VCaP (cell line): Measurements from ENCODE around the gene SHLD2.
"Not testable (repeated sequence)": the region's sequence is repeated elsewhere in the genome, so short reads cannot be mapped to it uniquely, and the experiment has no call there.

Source experiments
- H3K27ac ChIP-seq: fragments of 450-650 bp; 2 replicates; pipeline ENCODE4 v1.5.1; 2017
- TF ChIP-seq, protein P1 (sequence below): fragments of 450-650 bp; conservative IDR thresholded peaks from 2 replicates; pipeline ENCODE4 v1.5.1; 2017; ENCODE audit warnings: mild to moderate bottlenecking, moderate library complexity

The SHLD2 gene

DNA sequence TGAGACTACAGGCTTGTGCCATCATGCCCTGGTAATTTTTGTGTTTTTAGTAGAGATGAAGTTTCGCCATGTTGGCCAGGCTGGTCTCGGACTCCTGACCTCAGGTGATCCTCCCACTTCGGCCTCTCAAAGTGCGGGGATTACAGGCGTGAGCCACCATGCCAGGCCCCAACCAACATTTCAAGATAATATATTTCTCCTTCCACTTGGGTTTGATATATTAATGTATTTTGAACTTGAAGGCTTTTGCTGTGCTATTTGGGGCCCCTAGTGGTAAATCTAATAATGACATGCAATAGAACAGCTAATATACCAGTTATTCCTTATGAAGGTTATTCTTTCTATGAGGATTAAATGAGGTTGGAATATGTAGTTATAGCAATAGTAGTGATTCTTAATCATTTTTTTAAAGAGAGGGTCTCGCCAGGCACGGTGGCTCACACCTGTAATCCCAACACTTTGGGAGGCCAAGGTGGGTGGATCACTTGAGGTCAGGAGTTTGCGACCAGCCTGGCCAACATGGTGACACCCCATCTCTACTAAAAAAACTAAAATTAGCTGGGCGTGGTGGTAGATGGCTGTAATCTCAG, 54.1 kb downstream of the SHLD2 start:
- TF ChIP-seq, protein P1, sequence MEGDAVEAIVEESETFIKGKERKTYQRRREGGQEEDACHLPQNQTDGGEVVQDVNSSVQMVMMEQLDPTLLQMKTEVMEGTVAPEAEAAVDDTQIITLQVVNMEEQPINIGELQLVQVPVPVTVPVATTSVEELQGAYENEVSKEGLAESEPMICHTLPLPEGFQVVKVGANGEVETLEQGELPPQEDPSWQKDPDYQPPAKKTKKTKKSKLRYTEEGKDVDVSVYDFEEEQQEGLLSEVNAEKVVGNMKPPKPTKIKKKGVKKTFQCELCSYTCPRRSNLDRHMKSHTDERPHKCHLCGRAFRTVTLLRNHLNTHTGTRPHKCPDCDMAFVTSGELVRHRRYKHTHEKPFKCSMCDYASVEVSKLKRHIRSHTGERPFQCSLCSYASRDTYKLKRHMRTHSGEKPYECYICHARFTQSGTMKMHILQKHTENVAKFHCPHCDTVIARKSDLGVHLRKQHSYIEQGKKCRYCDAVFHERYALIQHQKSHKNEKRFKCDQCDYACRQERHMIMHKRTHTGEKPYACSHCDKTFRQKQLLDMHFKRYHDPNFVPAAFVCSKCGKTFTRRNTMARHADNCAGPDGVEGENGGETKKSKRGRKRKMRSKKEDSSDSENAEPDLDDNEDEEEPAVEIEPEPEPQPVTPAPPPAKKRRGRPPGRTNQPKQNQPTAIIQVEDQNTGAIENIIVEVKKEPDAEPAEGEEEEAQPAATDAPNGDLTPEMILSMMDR, result peak; percentile 55
- not testable (repeated sequence) for H3K27ac ChIP-seq

DNA sequence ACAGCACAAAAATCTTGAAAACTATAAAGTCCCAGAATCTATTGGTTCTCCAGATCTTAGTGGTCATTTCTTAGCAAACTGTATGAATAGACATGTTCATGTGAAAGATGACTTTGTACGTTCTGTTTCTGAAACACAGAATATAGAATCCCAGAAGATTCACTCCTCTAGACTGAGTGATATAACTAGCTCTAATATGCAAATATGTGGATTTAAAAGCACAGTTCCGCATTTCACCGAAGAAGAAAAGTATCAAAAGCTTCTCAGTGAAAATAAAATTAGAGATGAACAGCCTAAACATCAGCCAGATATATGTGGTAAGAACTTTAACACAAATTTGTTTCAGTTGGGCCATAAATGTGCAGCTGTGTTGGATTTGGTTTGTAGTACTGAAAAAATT, 56.5 kb downstream of the SHLD2 start:
- not testable (repeated sequence) for H3K27ac ChIP-seq

DNA sequence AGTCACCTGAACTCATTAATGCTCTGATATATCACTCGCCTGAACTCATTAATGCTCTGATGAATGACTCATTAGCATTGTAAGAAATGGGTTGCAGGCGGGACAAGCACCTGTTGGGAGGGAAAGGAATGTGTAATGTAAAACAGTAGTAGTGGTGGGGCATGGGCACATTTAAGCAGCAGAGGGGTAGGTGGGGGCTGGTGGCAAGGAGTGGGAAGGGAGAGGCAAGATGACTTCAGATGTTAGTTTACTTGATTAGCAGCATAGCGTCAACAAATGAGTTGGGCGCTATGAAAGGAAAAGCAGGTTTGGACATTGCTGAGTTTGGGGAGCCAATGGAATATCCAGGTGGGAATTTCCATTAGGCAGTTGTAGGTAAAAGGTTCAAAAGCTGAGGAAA, 61.8 kb downstream of the SHLD2 start:
- H3K27ac ChIP-seq, result not testable (repeated sequence)

DNA sequence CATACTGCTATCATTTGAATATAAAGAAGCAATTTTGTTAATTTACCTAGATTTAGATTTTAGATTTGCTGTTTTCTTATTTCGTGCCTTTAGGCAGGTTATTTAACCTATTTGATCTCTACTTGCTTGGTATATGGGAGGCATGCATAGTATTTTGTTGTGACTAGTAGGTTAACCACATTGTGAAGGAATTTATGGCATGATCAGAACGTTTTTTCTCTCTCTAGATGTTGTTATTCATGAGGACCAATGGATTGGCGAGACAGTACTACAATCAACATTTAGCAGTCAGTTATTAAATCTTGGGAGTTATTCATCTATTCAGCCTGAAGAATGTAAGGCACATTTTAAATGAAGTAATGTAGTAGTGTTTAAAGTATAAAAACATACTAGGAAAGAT, 62.8 kb downstream of the SHLD2 start:
- not testable (repeated sequence) for H3K27ac ChIP-seq

DNA sequence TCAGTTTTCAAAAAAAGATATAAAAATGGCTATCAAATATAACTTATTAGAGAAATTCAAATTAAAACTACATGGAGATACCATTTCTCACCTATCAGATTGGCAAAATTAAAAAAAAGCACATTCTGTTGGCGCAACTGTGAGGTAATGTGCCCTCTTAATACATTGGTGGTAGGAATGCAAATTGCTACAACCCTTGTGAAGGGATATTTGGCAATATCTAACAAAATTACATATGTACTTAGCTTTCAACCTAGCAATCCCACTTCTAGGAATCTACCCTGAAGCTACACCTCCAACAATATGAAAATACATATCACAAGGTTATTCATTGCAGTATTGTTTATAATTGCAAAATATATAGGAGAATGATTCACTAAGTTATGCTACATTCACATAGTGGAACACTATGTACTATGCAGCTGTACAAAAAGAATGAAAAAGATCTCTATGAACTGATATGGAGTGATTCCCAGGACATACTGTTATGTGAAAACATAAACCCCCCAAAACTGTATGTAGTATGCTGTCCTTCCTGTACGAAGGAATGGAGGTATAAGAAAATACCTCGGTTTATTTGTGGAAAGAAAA, 67.8 kb downstream of the SHLD2 start:
- not testable (repeated sequence) for H3K27ac ChIP-seq

DNA sequence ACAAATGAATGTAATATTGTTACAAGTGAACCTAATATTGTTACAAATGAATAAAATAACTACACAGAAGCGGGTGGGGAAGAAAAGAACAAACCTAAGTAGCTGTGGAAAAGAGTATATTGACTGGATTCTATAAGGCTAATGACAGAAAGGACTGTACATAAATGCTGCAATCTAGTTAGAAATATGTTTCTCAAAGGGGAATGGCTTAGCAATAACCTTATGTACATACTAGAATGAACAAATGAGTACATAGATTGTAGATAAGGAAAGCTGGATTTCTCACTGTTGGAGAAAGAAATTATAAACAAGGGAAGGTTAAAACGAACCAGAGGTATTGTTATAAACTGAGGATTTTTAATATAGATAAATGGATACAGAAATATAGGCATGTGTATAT, 68.4 kb downstream of the SHLD2 start:
- not testable (repeated sequence) for H3K27ac ChIP-seq

DNA sequence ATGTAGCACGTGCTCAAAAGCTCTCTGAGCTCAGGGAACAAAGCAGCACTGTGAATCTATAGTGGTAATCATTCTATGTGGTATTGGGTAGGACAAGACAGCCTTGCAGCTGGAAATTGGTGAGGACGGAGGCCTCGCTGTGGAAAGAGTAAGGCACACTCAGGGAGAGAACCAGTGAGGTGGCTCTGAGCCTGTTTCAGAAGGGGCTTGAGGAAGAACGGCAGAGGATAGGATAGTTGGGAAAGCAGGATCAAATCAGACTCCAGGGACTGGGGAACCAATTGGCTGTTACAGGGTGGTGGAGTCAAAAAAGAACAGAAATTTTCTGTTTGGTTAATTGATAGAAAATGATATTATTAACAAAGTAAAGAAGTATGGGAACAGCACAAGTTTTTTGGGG, 74.9 kb downstream of the SHLD2 start:
- H3K27ac ChIP-seq, result peak overlapping the region; percentile 62

DNA sequence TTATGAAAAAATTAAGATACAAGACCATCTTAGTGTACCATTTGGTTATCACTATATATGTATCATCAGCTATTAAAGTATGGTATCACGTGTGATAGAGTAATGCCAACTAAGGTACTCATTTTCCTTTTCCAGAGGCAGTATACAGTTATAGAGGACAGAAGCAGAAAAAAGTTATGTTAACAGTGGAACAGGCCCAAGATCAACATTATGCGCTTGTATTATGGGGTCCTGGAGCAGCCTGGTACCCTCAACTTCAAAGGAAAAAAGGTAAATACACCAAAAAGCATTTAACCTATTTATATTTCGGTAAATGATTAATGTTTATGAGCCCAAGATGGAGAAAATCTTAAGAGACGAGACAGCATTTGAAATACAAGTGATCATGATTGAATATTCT, 75.7 kb downstream of the SHLD2 start:
- peak overlapping the region; percentile 62 for H3K27ac ChIP-seq

DNA sequence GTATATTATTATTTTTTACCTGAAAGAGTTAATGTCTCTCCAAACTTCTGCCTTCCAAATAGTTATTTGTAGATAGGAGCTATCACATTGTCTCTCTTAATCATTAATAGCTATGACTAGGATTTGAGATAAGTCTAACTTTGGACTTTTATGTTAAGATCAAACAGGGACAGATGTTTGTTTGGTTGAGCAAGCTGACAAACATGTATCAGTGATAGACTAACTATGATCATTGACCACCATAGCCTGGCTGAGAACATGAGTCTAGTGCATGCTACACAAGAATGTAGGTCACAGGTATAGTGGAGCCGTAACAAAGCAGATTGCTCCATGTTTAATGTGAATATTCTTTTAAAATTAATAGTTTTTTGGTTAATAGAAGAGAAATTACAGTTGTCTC, 76.7 kb downstream of the SHLD2 start:
- peak overlapping the region; percentile 62 for H3K27ac ChIP-seq

DNA sequence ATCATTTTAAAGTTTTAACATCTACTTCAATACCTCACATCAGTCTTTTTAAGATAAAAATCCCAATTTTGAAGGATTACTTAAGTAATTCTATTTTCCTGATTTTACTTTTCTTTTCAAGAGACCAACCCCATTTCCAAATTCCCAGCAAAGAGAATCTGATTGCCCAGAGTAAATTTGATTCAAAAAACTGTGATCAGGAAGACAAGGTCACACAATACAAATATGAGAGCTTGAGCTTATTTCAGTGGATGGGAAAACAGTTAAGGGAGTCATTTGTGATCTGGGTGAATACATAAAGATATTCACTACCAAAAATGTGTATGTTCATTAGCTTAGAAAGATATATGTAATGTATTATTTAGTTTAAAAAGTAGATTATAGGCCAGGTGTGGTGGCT, 77.2 kb downstream of the SHLD2 start:
- not testable (repeated sequence) for H3K27ac ChIP-seq

DNA sequence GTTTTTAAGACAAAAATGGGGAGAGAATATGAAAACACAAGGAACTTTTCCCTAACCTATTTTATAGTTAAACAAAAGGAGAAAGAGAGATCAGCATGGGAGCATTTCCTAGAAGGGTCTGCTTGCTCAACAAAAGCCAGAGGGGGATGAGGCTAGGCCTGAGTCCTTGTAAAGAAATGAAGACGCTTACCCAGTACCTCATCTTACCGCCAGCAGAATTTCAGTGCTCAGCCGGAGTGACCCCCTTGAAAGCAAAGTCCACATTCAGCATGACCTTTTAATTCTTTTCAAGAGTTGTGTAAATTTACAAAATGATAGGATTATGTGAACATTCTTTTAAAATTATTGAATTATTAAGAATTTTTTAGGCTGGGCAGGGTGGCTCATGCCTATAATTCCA, 82.6 kb downstream of the SHLD2 start:
- H3K27ac ChIP-seq, result not testable (repeated sequence)

DNA sequence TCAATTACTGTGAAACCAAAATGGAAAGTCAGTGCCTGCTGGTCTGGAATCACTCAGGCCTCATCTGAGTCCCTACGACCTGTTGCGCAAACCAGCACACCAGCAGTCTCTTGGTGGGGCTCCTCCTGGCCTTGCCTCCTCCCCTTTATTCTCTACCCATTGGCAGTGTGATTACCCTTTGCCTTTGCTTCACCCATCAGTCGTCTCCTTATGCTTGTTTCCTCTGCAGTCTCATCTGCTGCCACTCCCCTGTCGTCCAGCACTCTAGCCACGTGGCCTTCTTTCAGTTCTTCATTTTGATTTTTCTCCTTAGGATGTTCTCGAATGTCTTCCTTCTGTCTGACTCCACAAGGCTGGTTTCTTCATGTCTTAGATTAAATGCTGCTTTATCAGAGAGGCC, 89.4 kb downstream of the SHLD2 start:
- not testable (repeated sequence) for H3K27ac ChIP-seq

DNA sequence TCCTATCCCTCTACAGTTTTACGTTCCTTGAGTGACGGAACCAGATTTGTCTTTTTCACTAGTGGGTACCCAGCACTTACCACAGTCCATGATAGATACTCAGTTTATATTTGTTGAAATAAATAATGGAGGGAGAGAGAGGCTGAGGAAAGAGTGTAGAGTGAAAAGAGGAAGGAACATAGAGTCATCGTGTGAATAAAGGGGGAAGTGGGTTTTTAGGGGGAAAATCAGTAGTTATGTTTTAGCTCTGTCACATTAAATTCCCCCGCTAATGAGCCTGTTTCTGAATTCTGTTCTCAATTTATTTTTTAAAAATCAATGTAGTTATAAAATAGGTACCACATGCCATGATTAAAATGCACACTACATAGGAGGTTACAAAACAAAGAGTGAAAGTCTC, 91.0 kb downstream of the SHLD2 start:
- H3K27ac ChIP-seq, result not testable (repeated sequence)

DNA sequence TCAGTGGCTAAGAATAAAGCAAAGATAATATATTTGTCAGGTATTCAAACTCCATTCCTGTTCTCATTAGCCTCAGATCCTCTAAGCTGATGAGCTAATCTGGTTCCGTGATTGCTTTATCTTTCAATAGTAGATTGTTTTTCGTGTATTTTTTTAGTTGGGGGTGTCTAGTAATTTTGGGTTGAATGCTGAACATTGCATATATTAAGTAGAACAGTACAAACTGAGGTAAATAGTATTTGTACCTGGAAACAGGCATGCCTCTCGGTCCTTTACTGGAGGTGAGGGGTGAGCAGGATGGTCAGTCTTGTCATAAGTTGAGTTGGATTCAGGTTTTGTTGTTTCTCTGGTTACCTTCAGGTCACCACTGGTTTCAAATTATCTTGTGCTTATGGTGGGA, 92.6 kb downstream of the SHLD2 start:
- H3K27ac ChIP-seq, result not testable (repeated sequence)

DNA sequence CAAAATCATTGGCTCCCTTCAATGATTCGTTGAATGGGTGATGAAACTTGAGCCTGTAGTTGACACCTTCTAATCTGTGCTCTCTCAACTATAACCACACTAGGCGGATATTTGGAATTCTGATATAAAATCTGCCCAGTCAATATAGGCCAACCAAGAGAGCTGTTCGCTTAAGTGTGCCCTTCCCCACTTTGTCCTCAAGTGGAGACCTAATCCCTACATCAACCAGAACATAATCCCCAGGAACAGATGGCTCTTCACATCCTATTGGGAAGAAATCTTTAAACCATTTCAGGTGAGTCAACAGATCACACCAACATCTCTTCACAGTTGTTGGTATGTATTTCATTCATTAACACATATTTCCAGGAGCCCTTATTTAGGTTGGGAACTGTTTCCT, 96.8 kb downstream of the SHLD2 start:
- not testable (repeated sequence) for H3K27ac ChIP-seq

DNA sequence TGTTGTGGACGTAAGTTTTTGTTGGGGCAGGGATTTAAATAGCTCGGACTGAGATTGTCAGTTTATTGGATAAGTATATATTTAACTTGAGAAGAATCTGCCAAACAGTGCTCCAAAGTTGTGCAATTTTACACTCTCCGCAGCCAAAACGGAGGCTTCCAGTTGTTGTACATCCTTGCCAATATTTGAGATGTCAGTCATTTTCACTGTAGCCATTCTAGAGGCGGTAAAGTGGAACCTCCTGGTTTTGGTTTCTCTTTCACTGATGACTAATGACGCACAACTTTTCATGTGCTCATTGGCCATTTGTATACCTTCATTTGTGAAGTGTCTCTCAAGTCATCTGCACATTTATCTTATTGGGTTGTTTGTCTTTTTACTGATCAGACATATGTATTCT, 105.9 kb downstream of the SHLD2 start:
- H3K27ac ChIP-seq, result peak overlapping the region; percentile 24; the same call in 1 of the 2 replicates

DNA sequence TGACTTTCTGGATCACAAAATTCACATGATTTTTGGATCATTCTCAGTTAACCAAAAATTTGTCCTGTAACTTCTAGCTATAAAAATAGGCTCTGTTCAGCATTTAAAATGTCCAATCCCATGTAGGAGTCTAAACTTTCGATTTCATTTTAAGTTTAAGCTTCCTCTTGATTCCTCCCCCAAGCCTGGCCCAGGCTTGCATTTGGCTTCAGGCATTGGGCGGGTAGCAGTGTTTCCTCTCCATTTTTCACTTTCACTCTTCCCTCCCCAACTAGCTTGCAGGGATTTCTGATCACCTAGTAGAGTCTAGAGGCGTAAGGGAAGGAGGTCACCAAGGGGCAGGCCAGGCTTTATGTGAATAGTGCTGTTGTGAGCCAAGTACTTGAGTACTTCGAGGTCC, 109.8 kb downstream of the SHLD2 start:
- not testable (repeated sequence) for H3K27ac ChIP-seq

DNA sequence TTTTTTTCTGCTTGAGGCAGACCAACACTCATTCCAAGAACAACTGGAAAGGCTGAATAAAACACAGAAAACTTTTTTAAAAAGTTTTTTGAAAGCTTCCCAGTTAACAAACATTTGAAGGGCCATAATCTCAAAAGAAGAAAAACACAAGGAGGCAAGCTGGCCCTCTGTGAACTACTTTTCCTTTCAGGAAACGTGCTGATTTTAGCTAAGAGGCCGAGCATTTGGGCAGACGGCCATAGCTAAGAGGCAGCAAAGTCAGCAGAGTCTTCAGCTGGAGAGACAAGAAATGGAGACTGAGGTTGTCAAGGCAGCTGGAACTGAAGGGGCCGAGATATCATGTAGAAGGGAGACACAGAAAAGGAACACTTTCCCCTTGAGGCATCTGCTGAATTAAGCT, 111.9 kb downstream of the SHLD2 start:
- H3K27ac ChIP-seq, result not testable (repeated sequence)

DNA sequence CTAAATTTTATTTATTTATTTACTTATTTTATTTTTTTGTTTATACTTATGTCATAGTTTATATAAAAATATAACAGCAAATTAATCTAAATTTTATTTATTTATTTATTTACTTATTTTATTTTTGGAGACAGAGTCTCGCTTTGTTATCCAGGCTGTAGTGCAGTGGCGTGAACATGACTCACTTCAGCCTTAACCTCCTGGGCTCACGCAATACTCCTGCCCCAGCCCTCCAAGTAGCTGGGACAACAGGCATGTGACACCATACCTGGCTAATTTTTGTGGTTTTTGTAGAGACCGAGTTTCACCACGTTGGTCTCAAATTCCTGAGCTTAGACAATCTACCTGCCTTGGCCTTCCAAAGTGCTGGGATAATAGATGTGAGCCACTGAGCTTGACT, 115.3 kb downstream of the SHLD2 start:
- H3K27ac ChIP-seq, result not testable (repeated sequence)

DNA sequence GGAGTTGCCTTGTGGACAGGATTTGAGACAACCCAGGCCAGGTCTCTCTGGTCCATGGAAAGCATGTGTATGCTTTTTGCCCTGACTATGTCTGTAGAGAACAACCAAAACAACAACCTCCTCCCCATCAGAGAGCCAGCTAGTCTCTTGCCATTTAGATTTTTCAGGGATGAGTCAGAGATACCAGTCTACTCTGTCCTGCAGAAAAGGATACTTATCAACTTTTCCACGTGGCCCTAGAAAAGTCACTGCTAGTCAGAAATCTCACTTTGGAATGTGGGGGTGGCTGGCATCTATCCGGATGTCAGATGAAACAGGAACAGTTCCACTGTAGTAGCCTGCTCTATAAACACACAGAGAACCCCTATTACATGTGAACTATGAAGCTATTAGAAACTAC, 116.8 kb downstream of the SHLD2 start:
- H3K27ac ChIP-seq, result not testable (repeated sequence)

DNA sequence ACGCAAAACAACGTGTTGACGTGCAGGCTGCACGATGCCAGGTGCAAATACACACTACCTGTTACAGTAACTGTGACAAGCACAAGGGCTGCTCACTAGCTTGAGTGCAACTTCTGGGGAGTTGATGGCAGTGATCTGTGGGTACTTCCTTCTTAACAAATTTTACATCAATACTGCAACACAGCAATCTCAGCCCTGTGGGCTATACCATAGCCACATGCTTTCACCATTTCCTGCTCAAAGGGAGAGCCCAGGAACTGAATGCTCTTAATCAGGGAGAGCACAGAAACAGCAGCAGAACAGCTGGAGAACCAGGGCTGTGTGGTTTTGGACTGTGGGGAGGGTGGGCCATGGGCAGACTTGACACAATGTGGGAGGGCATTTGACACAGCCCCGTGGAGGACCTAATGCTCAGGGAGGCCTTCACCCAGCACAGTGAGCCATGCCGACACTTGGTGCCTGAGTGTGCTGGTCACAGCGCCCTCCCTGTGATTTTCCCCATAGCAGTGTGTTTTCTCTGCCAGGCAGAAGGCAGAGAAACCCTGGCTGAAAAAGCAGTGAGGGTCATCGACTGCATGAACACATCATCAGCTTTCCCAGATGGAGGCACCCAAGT, 118.3 kb downstream of the SHLD2 start:
- H3K27ac ChIP-seq, result not testable (repeated sequence)

DNA sequence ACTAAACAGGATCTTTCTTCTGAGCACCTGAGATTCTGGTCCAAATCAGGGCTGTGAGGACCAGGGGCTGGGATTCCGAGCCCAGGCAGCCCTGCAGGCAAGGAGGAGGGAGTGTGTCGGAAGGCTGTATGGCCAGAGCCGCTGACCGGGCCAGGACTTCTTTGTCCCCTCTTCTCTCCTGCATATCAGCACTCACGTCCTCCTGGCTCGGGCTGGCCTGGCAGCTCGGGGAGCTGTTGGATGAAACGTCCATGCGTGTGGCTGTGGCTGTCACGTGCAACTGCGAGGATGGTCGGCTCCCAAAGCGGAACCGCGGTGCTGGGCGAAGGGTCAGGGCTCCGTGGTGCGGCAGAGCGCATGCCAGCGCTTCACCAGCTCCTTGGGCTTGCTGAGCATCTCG, 118.8 kb downstream of the SHLD2 start:
- not testable (repeated sequence) for H3K27ac ChIP-seq
